ENCODE measurements around the gene PCDHGA12.
A peak's percentile ranks its signal among the peaks of the same experiment; 100 is the strongest.

DNA sequence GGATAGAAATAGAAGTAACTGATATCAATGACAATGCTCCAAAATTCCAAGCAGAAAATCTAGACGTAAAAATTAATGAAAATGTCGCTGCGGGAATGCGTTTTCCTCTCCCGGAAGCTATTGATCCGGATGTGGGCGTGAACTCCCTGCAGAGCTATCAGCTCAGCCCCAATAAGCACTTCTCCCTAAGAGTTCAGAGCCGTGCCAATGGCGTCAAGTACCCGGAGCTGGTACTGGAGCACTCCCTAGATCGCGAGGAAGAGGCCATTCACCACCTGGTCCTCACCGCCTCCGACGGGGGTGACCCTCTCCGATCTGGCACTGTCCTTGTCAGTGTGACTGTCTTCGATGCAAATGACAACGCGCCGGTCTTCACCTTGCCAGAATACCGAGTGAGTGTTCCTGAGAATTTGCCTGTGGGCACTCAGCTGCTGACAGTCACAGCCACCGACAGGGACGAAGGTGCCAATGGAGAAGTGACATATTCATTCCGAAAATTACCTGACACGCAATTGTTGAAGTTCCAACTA, 16.7 kb upstream of the PCDHGA12 start:
- TF ChIP-seq POLR2A (IDR thresholded peaks at IDR 0.05) = peak; percentile 10
- no peak for TF ChIP-seq CTCF (IDR thresholded peaks at IDR 0.05)

Data from right lobe of liver (tissue), 4 donors.